Measurements from ENCODE around the gene EVI5. TPM values are rescaled to one million over a fixed set of nuclear protein-coding genes. Genes with fewer than 3 reads are reported as not detected.
A peak's percentile ranks its signal among the peaks of the same experiment; 100 is the strongest.

EVI5 gene
- total and polyA plus RNA-seq, 10 of the 15 experiments (the other 5 are each of a cell fraction or from before 2014, with no cell fraction given): 0.27 to 6.8 (median 1.7) TPM

DNA sequence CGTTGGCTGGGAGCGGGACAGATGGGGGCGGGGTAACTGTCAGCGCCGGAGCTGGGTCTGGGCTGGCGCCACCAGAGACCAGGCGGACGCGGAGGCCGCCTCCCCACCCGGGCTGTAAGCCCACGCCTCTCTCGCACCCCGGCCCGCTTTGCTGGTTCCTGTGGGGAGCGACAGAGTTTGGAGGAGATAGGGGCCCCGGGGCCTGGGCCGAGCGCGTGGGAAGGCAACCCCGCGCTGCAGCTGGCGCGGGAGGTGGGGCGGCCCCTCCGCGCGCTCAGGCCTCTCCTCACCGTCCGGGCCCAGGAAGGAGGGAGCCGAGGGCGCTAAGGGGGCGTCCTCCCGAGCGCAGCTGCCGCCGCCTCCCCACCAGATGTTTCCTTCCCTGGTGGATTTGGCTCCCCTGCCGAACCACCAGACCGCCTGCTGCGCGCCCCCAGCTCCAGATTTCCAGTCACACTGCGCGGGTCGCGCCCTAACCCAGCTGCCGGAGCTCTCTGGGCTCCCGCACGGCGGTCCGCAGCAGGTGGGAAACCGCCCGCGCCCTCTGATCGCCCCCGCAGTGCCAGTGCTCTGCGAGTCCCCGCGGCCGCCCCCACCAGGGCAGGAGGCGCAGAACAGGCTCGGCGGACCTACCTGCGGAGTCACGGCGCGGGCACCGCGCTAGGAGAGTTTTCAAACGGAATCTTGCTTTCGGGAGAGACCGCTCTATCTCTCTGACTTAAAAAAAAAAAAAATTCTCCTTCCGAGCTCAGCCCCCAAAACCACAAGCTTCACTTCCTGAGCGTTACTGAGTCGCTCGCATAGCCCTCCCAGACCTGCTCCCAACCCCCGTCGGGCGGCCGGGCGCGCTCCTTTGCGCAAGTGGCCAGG lies 299.3 kb downstream of the EVI5 start (continued):
- peak; percentile 53; the same call in 1 of the 2 replicates for TF ChIP-seq PML (IDR thresholded peaks at IDR 0.05; ENCODE audit: low read length)
- TF ChIP-seq TAF1 (IDR thresholded peaks at IDR 0.05; ENCODE audit: borderline replicate concordance, low read depth, low read length): no peak
- no peak for TF ChIP-seq EP300 (IDR thresholded peaks at IDR 0.05; ENCODE audit: borderline replicate concordance in 1 of 2, control insufficient read depth in 1 of 2, low read depth in 2 of 2, low read length in 2 of 2)
- TF ChIP-seq ZZZ3 (IDR thresholded peaks at IDR 0.05; ENCODE audit: control insufficient read depth, insufficient read length, low read depth): no peak
- TF ChIP-seq GATAD2B (conservative IDR thresholded peaks at IDR 0.05; ENCODE audit: low read depth): peak; percentile 97
- TF ChIP-seq, protein P1, sequence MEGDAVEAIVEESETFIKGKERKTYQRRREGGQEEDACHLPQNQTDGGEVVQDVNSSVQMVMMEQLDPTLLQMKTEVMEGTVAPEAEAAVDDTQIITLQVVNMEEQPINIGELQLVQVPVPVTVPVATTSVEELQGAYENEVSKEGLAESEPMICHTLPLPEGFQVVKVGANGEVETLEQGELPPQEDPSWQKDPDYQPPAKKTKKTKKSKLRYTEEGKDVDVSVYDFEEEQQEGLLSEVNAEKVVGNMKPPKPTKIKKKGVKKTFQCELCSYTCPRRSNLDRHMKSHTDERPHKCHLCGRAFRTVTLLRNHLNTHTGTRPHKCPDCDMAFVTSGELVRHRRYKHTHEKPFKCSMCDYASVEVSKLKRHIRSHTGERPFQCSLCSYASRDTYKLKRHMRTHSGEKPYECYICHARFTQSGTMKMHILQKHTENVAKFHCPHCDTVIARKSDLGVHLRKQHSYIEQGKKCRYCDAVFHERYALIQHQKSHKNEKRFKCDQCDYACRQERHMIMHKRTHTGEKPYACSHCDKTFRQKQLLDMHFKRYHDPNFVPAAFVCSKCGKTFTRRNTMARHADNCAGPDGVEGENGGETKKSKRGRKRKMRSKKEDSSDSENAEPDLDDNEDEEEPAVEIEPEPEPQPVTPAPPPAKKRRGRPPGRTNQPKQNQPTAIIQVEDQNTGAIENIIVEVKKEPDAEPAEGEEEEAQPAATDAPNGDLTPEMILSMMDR (IDR thresholded peaks at IDR 0.05 in 2 of 3, conservative IDR thresholded peaks at IDR 0.05 in 1 of 3; ENCODE audit: control insufficient read depth in 2 of 3, extremely low read depth in 1 of 3, insufficient read depth in 1 of 3, low read depth in 3 of 3, low read length in 3 of 3): peak; percentile 55 to 69 (median 56)
- TF ChIP-seq LARP7 (IDR thresholded peaks at IDR 0.05): peak; percentile 84
